ENCODE measurements around the gene MRTO4. TPM values are rescaled to one million over a fixed set of nuclear protein-coding genes. Genes with fewer than 3 reads are reported as not detected.

The MRTO4 gene
- total and polyA plus RNA-seq, 10 of the 15 experiments (the other 5 are each of a cell fraction or from before 2014, with no cell fraction given), result 43.5 to 99.5 (median 69.7) TPM

- POLR2A ChIA-PET, result interaction anchor here (0.6 to 0.7 kb wide), 2 partner anchors 549 to 1244 kb away, joined by 3 to 5 read pairs; no protein-coding TSS in a partner anchor
- H3K27ac ChIP-seq (ENCODE audit: control insufficient read depth, insufficient read depth), result no peak overlapping the region
- no TSS peak for BruUV-seq (replicated peaks)
- H2AFZ ChIP-seq (ENCODE audit: control insufficient read depth, low read depth, low read length), result no peak overlapping the region
- no peak for TF ChIP-seq HCFC1 (IDR thresholded peaks at IDR 0.05; ENCODE audit: low read length)
- H4K20me1 ChIP-seq (ENCODE audit: control insufficient read depth, insufficient read depth), result no peaks in the 10 kb centered on the region
- H3K36me3 ChIP-seq (ENCODE audit: control insufficient read depth in 2 of 2, insufficient read depth in 2 of 2, low read length in 1 of 2), result no peaks in the 10 kb centered on the region
- no peak for FAIRE-seq
- in situ Hi-C loops (cut with MboI) (no loop called here), intact Hi-C loops (cut with micrococcal nuclease; ENCODE audit: unreplicated experiment) (no loop called here)
- no peak overlapping the region for H3K9ac ChIP-seq (ENCODE audit: control insufficient read depth, insufficient read depth, low read length)
- H3K27me3 ChIP-seq (replicated peaks in 1 of 2; ENCODE audit: control insufficient read depth in 2 of 2, insufficient read depth in 2 of 2, low read length in 1 of 2), result no peaks in the 10 kb centered on the region
- CTCF ChIA-PET, result interaction anchor here (0.6 kb wide), 2 partner anchors 312 to 1528 kb away, joined by 3 to 4 read pairs; no protein-coding TSS in a partner anchor
- no peaks in the 10 kb centered on the region for H3K4me1 ChIP-seq (ENCODE audit: control insufficient read depth, insufficient read depth, low read length)
- H3K79me2 ChIP-seq (ENCODE audit: control insufficient read depth, insufficient read depth, low read length), result no peaks in the 10 kb centered on the region
- RAD21 ChIA-PET (ENCODE audit: unreplicated experiment), result interaction anchor here (0.6 kb wide), 1 partner anchor 13 kb away, joined by 3 read pairs; no protein-coding TSS in a partner anchor
- ATAC-seq, result no peak
- H3K4me2 ChIP-seq (ENCODE audit: control insufficient read depth, insufficient read depth), result no peak overlapping the region
- peaks cover 2% of the 10 kb centered on the region; the same call in 1 of the 3 replicates for H3K9me3 ChIP-seq (replicated peaks; ENCODE audit: control insufficient read depth, insufficient read depth, low read length)
- DNase-seq (ENCODE audit: low read depth, low spot score), result no peak
- SMC1A ChIA-PET (ENCODE audit: uncharacterized antibody, unreplicated experiment), result no interaction called here
- no peak overlapping the region for H3K4me3 ChIP-seq
Observed at GRCh38 chr1:19272064-19272463, 20.5 kb downstream of the MRTO4 start.

GRCh38 chr1:19273106-19273843 is 21.7 kb downstream of the MRTO4 start:
- RAD21 ChIA-PET (ENCODE audit: unreplicated experiment), result no interaction called here
- SMC1A ChIA-PET (ENCODE audit: uncharacterized antibody, unreplicated experiment), result no interaction called here
- no peak for FAIRE-seq
- ATAC-seq, result no peak
- H3K27me3 ChIP-seq (replicated peaks in 1 of 2; ENCODE audit: control insufficient read depth in 2 of 2, insufficient read depth in 2 of 2, low read length in 1 of 2), result no peaks in the 10 kb centered on the region
- no peak overlapping the region for H3K4me3 ChIP-seq
- no peaks in the 10 kb centered on the region for H3K79me2 ChIP-seq (ENCODE audit: control insufficient read depth, insufficient read depth, low read length)
- in situ Hi-C loops (cut with MboI) (no loop called here), intact Hi-C loops (cut with micrococcal nuclease; ENCODE audit: unreplicated experiment) (no loop called here)
- TF ChIP-seq MXI1 (IDR thresholded peaks at IDR 0.05; ENCODE audit: low read depth, low read length) (no peak), E2F8 (IDR thresholded peaks at IDR 0.05; ENCODE audit: low read depth, partially characterized antibody) (no peak), REST (IDR thresholded peaks at IDR 0.05; ENCODE audit: low read depth, low read length) (no peak), TAF1 (IDR thresholded peaks at IDR 0.05; ENCODE audit: borderline replicate concordance, low read depth, low read length) (no peak), MEF2B (IDR thresholded peaks at IDR 0.05; ENCODE audit: partially characterized antibody, poor library complexity, severe bottlenecking) (no peak), SRF (IDR thresholded peaks at IDR 0.05; ENCODE audit: low read depth in 2 of 2, low read length in 2 of 2) (no peak), CHD1 (IDR thresholded peaks at IDR 0.05; ENCODE audit: low read depth, low read length) (no peak), RBBP5 (conservative IDR thresholded peaks at IDR 0.05) (no peak), MEF2A (IDR thresholded peaks at IDR 0.05; ENCODE audit: insufficient read depth, low read depth, low read length) (no peak), SMARCA5 (IDR thresholded peaks at IDR 0.05) (no peak)
- no peak overlapping the region for H2AFZ ChIP-seq (ENCODE audit: control insufficient read depth, low read depth, low read length)
- no peaks in the 10 kb centered on the region for H3K4me1 ChIP-seq (ENCODE audit: control insufficient read depth, insufficient read depth, low read length)
- no TSS peak for BruUV-seq (replicated peaks)
- no peaks in the 10 kb centered on the region for H4K20me1 ChIP-seq (ENCODE audit: control insufficient read depth, insufficient read depth)
- peaks cover 2% of the 10 kb centered on the region; the same call in 1 of the 3 replicates for H3K9me3 ChIP-seq (replicated peaks; ENCODE audit: control insufficient read depth, insufficient read depth, low read length)
- DNase-seq (ENCODE audit: low read depth, low spot score), result no peak
- CTCF ChIA-PET, result no interaction called here
- no peaks in the 10 kb centered on the region for H3K36me3 ChIP-seq (ENCODE audit: control insufficient read depth in 2 of 2, insufficient read depth in 2 of 2, low read length in 1 of 2)
- POLR2A ChIA-PET, result no interaction called here
- no peak overlapping the region for H3K27ac ChIP-seq (ENCODE audit: control insufficient read depth, insufficient read depth)
- H3K4me2 ChIP-seq (ENCODE audit: control insufficient read depth, insufficient read depth), result no peak overlapping the region
- no peak overlapping the region for H3K9ac ChIP-seq (ENCODE audit: control insufficient read depth, insufficient read depth, low read length)
- 50% methylated on average over 14 of the region's 22 CpGs for WGBS (ENCODE audit: insufficient coverage, insufficient replicate concordance, low lambda C conversion rate, missing lambda C conversion rate)

Measured in GM12878 (cell line).